ENCODE measurements around the gene GARIN3.

The GARIN3 gene

GRCh38 chr5:157168286-157168685 lies 2.2 kb upstream of the GARIN3 start:
- Histone ChIP-seq H3K36me3 (no peaks in the 10 kb centered on the region), H3K4me3 (ENCODE audit: low read depth, low read length) (no peak overlapping the region), H3K27ac (no peak overlapping the region), H3K27me3 (ENCODE audit: insufficient read depth, low read depth, severe bottlenecking) (no peaks in the 10 kb centered on the region), H3K9me3 (ENCODE audit: severe bottlenecking) (no peaks in the 10 kb centered on the region)
- no peak for DNase-seq
- TF ChIP-seq, protein P1, sequence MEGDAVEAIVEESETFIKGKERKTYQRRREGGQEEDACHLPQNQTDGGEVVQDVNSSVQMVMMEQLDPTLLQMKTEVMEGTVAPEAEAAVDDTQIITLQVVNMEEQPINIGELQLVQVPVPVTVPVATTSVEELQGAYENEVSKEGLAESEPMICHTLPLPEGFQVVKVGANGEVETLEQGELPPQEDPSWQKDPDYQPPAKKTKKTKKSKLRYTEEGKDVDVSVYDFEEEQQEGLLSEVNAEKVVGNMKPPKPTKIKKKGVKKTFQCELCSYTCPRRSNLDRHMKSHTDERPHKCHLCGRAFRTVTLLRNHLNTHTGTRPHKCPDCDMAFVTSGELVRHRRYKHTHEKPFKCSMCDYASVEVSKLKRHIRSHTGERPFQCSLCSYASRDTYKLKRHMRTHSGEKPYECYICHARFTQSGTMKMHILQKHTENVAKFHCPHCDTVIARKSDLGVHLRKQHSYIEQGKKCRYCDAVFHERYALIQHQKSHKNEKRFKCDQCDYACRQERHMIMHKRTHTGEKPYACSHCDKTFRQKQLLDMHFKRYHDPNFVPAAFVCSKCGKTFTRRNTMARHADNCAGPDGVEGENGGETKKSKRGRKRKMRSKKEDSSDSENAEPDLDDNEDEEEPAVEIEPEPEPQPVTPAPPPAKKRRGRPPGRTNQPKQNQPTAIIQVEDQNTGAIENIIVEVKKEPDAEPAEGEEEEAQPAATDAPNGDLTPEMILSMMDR (IDR thresholded peaks at IDR 0.05; ENCODE audit: low read depth, low read length) = no peak

DNA sequence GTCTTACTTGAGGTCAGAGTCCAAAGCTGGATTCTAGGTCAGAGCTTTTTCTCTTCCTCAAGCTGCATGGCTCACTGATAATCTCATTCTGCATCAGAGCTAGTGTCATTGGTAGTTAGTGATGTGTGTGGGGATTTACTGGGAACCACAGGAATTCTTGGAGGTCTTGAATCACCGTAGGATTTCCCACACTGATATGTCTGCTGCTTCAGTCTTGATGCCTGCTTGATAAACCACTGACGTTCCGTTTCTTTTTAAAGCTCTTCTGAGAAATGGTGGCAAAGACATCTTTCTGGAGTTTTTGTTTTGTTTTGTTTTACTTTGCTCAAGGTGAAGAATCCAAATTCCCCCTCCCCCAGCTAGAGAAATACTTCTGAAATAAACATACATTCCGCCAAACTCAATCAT lies 1.2 kb upstream of the GARIN3 start:
- no peaks in the 10 kb centered on the region for H3K9me3 ChIP-seq (ENCODE audit: severe bottlenecking)
- H3K27me3 ChIP-seq (ENCODE audit: insufficient read depth, low read depth, severe bottlenecking) = no peaks in the 10 kb centered on the region
- H3K4me3 ChIP-seq (ENCODE audit: low read depth, low read length) = no peak overlapping the region
- no peaks in the 10 kb centered on the region for H3K36me3 ChIP-seq
- H3K27ac ChIP-seq = no peak overlapping the region
- TF ChIP-seq, protein P1 (IDR thresholded peaks at IDR 0.05; ENCODE audit: low read depth, low read length) = no peak
- DNase-seq = no peak

DNA sequence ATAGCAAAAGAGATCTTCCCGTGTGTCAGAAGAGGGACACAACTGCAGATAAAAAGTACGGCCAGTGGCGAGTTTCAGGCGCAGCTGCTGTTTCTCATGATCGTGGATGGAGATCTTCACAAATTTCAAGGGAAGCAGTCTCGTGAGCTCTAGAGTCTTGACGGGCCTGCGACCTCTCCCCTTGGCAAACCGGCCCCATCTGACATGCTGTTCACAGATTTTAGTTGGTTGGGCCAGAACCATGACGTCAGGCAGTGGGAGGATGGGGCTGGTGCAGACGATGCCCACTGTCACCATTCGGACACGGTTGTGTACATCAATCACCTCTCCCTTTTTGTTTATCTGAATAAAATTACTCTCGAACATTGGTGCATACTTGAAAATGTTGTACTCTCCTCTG lies 396 bp downstream of the GARIN3 start:
- Histone ChIP-seq H3K27ac (no peak overlapping the region), H3K4me3 (ENCODE audit: low read depth, low read length) (no peak overlapping the region), H3K36me3 (no peaks in the 10 kb centered on the region), H3K27me3 (ENCODE audit: insufficient read depth, low read depth, severe bottlenecking) (no peaks in the 10 kb centered on the region), H3K9me3 (ENCODE audit: severe bottlenecking) (no peaks in the 10 kb centered on the region)
- DNase-seq = no peak
- TF ChIP-seq, protein P1 (IDR thresholded peaks at IDR 0.05; ENCODE audit: low read depth, low read length) = no peak

DNA sequence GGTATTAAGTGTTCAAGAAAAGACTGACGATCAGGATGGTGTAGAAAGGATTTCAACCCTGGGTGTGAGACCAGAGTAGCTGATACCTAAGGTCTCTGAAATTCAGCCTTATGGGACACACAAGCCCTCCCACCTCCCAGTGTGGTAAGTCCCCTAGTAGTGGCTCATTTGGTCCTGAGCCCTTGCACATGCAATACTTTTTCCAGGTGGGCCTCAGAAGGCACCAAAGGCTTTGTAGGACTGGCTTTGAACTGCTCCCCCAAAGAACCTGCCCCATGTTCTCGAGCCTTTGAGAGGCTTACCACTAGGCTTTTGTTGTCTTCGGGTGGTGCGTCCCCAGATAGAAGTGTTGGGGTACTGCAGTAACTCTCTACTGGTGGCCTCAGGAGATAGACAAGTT lies 803 bp downstream of the GARIN3 start:
- H3K4me3 ChIP-seq (ENCODE audit: low read depth, low read length) = no peak overlapping the region
- no peaks in the 10 kb centered on the region for H3K9me3 ChIP-seq (ENCODE audit: severe bottlenecking)
- DNase-seq = no peak
- H3K36me3 ChIP-seq = no peaks in the 10 kb centered on the region
- no peak overlapping the region for H3K27ac ChIP-seq
- TF ChIP-seq, protein P1 (IDR thresholded peaks at IDR 0.05; ENCODE audit: low read depth, low read length) = no peak
- no peaks in the 10 kb centered on the region for H3K27me3 ChIP-seq (ENCODE audit: insufficient read depth, low read depth, severe bottlenecking)

GRCh38 chr5:157164521-157164920 lies 1.5 kb downstream of the GARIN3 start:
- no peaks in the 10 kb centered on the region for H3K36me3 ChIP-seq
- H3K27ac ChIP-seq = no peak overlapping the region
- no peak overlapping the region for H3K4me3 ChIP-seq (ENCODE audit: low read depth, low read length)
- TF ChIP-seq, protein P1 (IDR thresholded peaks at IDR 0.05; ENCODE audit: low read depth, low read length) = no peak
- H3K27me3 ChIP-seq (ENCODE audit: insufficient read depth, low read depth, severe bottlenecking) = no peaks in the 10 kb centered on the region
- DNase-seq = no peak
- no peaks in the 10 kb centered on the region for H3K9me3 ChIP-seq (ENCODE audit: severe bottlenecking)

DNA sequence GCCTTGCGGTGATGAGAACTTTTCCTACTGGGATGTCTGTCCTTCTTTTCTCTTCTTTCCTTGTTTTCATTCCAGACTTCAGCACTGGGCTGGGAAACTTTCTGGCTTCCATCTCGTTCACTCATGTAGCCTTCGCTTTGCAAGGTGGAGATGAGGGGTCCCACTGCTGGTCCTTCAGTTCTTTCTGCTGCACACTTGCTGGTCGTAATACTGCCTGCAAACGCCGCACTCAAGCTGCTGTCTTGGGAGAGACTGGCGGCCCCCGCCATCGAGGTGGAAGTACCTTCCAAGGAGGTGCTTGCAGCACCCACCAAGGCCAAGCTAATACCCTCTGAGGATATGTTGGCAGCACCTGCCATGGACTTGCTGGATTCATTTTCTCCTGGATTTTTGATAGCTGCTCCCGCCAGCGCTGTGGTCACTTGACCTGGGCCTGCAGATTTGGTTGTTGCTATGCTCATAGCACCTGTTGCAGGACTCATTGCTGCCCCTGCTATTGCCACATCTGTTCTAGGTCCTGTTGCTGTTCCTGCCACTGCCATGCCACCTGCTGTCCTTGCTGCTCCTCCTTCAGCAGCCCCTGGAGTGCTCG lies 3.0 kb downstream of the GARIN3 start:
- Histone ChIP-seq H3K9me3 (ENCODE audit: severe bottlenecking) (no peaks in the 10 kb centered on the region), H3K27ac (no peak overlapping the region), H3K36me3 (no peaks in the 10 kb centered on the region), H3K27me3 (ENCODE audit: insufficient read depth, low read depth, severe bottlenecking) (no peaks in the 10 kb centered on the region), H3K4me3 (ENCODE audit: low read depth, low read length) (no peak overlapping the region)
- no peak for DNase-seq
- TF ChIP-seq, protein P1 (IDR thresholded peaks at IDR 0.05; ENCODE audit: low read depth, low read length) = no peak
